Calu3 (cell line): ENCODE data around the gene RCHY1. TPM values are rescaled to one million over a fixed set of nuclear protein-coding genes. Genes with fewer than 3 reads are reported as not detected.
"Not testable (repeated sequence)": the region's sequence is repeated elsewhere in the genome, so short reads cannot be mapped to it uniquely, and the experiment has no call there.

Source experiments
- BruUV-seq: library from RNA; stranded (reverse); fragments of 400-500 nt; replicated peaks from 2 replicates; lab custom pipeline; 2021; lab: Mats Ljungman, UMichigan
- CTCF ChIA-PET: fragments of 300-600 bp; sonication (Branson Sonifier 250); formaldehyde crosslinking; loops from one replicate; lab custom pipeline; 2022; ENCODE audit warnings: antibody characterized with exemption; lab: Charles Lee
- DNase-seq: peaks from one replicate; pipeline ENCODE4 v3.0.0; 2022
- H3K27ac Mint-ChIP-seq: one replicate; pipeline ENCODE4 v1.8.0; 2022; ENCODE audit warnings: mixed read lengths; ENCODE audit not compliant: unreplicated experiment
- H3K27me3 Mint-ChIP-seq: one replicate; pipeline ENCODE4 v1.8.0; 2022; ENCODE audit warnings: mixed read lengths; ENCODE audit not compliant: unreplicated experiment
- H3K36me3 Mint-ChIP-seq: one replicate; pipeline ENCODE4 v1.8.0; 2022; ENCODE audit warnings: mild to moderate bottlenecking, moderate library complexity, mixed read lengths; ENCODE audit not compliant: insufficient read depth, unreplicated experiment
- H3K4me1 Mint-ChIP-seq: one replicate; pipeline ENCODE4 v1.8.0; 2022; ENCODE audit warnings: mild to moderate bottlenecking, low read depth, mixed read lengths; ENCODE audit not compliant: unreplicated experiment
- H3K4me3 Mint-ChIP-seq: one replicate; pipeline ENCODE4 v1.8.0; 2022; ENCODE audit warnings: mild to moderate bottlenecking, low read depth, moderate library complexity, mixed read lengths; ENCODE audit not compliant: unreplicated experiment
- H3K9me3 Mint-ChIP-seq: one replicate; pipeline ENCODE4 v1.8.0; 2022; ENCODE audit warnings: low read depth, mixed read lengths; ENCODE audit not compliant: unreplicated experiment
- CTCF ChIP-seq: fragments of 200-600 bp; IDR thresholded peaks from one replicate; pipeline ENCODE4 v1.8.0; 2022; ENCODE audit warnings: antibody characterized with exemption; ENCODE audit not compliant: unreplicated experiment
- intact Hi-C: fragments of 100-400 bp; cut with micrococcal nuclease; formaldehyde crosslinking; loops from one replicate; pipeline ENCODE4 v1.10.0; 2022; ENCODE audit not compliant: unreplicated experiment
- total RNA-seq: library from RNA; stranded (reverse); gene quantifications from 2 replicates; pipeline ENCODE4 v1.2.3, GENCODE V29; 2022

The RCHY1 gene
- total RNA-seq, 1 experiment from 2014 or later: 12.5 TPM

- Mint-ChIP-seq H3K27me3 (no peaks in the 10 kb centered on the region), H3K27ac (no peak overlapping the region), H3K9me3 (peaks cover 8% of the 10 kb centered on the region), H3K36me3 (peaks cover 13% of the 10 kb centered on the region), H3K4me1 (no peaks in the 10 kb centered on the region), H3K4me3 (no peak overlapping the region)
- BruUV-seq: no TSS peak
- CTCF ChIA-PET: no interaction called here
- intact Hi-C loops: no loop called here
- TF ChIP-seq CTCF: no peak
- DNase-seq: no peak
Observed at GRCh38 chr4:75530556-75531322, 16.5 kb upstream of the RCHY1 start.

- H3K27me3 Mint-ChIP-seq: no peaks in the 10 kb centered on the region
- TF ChIP-seq CTCF: no peak
- DNase-seq: no peak
- H3K4me1 Mint-ChIP-seq: no peaks in the 10 kb centered on the region
- intact Hi-C loops: no loop called here
- CTCF ChIA-PET: no interaction called here
- H3K9me3 Mint-ChIP-seq: peaks cover 3% of the 10 kb centered on the region
- no TSS peak for BruUV-seq
- H3K4me3 Mint-ChIP-seq: no peak overlapping the region
- no peak overlapping the region for H3K27ac Mint-ChIP-seq
- H3K36me3 Mint-ChIP-seq: peaks cover 16% of the 10 kb centered on the region
Observed at GRCh38 chr4:75527482-75527881, 13.3 kb upstream of the RCHY1 start.

- DNase-seq: no peak
- BruUV-seq: no TSS peak
- no peak for TF ChIP-seq CTCF
- no peak overlapping the region for H3K4me3 Mint-ChIP-seq
- CTCF ChIA-PET: no interaction called here
- no peaks in the 10 kb centered on the region for H3K9me3 Mint-ChIP-seq
- no peaks in the 10 kb centered on the region for H3K4me1 Mint-ChIP-seq
- H3K36me3 Mint-ChIP-seq: peaks cover 16% of the 10 kb centered on the region
- H3K27me3 Mint-ChIP-seq: no peaks in the 10 kb centered on the region
- H3K27ac Mint-ChIP-seq: no peak overlapping the region
- intact Hi-C loops: no loop called here
Observed at GRCh38 chr4:75525910-75526309, 11.7 kb upstream of the RCHY1 start.

GRCh38 chr4:75525086-75525485 is 10.9 kb upstream of the RCHY1 start:
- TF ChIP-seq CTCF: no peak
- CTCF ChIA-PET: no interaction called here
- Mint-ChIP-seq H3K27me3 (no peaks in the 10 kb centered on the region), H3K36me3 (peaks cover 9% of the 10 kb centered on the region), H3K27ac (no peak overlapping the region), H3K9me3 (no peaks in the 10 kb centered on the region), H3K4me1 (no peaks in the 10 kb centered on the region), H3K4me3 (no peak overlapping the region)
- DNase-seq: no peak
- intact Hi-C loops: no loop called here
- BruUV-seq: no TSS peak

GRCh38 chr4:75519452-75519851 is 5.2 kb upstream of the RCHY1 start:
- intact Hi-C loops, DNase-seq, H3K9me3 Mint-ChIP-seq, H3K4me3 Mint-ChIP-seq, H3K4me1 Mint-ChIP-seq, BruUV-seq, H3K27me3 Mint-ChIP-seq, H3K27ac Mint-ChIP-seq: not testable (repeated sequence)
- H3K36me3 Mint-ChIP-seq: peaks cover 13% of the 10 kb centered on the region
- CTCF ChIA-PET: interaction anchor here (0.7 kb wide), 1 partner anchor 28 kb away, joined by 3 read pairs; no protein-coding TSS in a partner anchor
